ENCODE results near the gene CENPP.

CENPP gene

DNA sequence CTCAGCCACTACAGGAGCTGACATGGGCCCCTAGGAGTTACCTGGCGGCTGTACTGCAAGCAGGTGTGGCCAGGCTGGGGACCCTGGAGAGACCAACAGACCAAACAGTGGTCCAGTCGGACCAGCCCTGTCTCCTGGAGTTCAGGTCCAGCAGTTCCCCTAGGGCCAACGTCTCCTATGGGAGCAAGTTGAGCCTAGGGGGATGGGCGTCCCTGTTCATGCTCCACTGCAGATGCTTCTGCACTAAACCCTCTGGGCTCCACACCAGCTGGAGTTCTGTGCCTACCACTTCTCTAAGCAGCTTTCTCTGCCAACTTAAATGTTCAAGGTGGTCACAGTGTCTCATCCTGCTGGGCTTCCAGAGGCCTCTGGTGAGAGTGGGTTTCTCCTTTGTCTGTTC, 119.1 kb downstream of the CENPP start:
- no peaks in the 10 kb centered on the region for H3K79me2 ChIP-seq (ENCODE audit: low read length)
- H3K4me2 ChIP-seq (ENCODE audit: low read length) = no peak overlapping the region
- no peaks in the 10 kb centered on the region for H3K36me3 ChIP-seq (replicated peaks; ENCODE audit: low read depth, low read length)
- TF ChIP-seq, protein P1, sequence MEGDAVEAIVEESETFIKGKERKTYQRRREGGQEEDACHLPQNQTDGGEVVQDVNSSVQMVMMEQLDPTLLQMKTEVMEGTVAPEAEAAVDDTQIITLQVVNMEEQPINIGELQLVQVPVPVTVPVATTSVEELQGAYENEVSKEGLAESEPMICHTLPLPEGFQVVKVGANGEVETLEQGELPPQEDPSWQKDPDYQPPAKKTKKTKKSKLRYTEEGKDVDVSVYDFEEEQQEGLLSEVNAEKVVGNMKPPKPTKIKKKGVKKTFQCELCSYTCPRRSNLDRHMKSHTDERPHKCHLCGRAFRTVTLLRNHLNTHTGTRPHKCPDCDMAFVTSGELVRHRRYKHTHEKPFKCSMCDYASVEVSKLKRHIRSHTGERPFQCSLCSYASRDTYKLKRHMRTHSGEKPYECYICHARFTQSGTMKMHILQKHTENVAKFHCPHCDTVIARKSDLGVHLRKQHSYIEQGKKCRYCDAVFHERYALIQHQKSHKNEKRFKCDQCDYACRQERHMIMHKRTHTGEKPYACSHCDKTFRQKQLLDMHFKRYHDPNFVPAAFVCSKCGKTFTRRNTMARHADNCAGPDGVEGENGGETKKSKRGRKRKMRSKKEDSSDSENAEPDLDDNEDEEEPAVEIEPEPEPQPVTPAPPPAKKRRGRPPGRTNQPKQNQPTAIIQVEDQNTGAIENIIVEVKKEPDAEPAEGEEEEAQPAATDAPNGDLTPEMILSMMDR (IDR thresholded peaks at IDR 0.05; ENCODE audit: low read depth, low read length) = no peak
- no peak for TF ChIP-seq EZH2phosphoT487 (IDR thresholded peaks at IDR 0.05; ENCODE audit: low read depth)
- no peak overlapping the region for H2AFZ ChIP-seq (ENCODE audit: low read depth, low read length)
- no peak overlapping the region for H3K9ac ChIP-seq (ENCODE audit: low read length)
- H4K20me1 ChIP-seq (ENCODE audit: insufficient read depth, low read length) = no peaks in the 10 kb centered on the region
- no peak overlapping the region for H3K27ac ChIP-seq (ENCODE audit: low read length)
- H3K9me3 ChIP-seq (ENCODE audit: insufficient read depth, low read length) = no peaks in the 10 kb centered on the region
- H3K27me3 ChIP-seq (ENCODE audit: low read depth, low read length) = no peaks in the 10 kb centered on the region
- H3K4me3 ChIP-seq (ENCODE audit: low read length) = no peak overlapping the region
- 0 out of 2 replicates have a peak, but pooled peaks cover 5% of the 10 kb centered on the region for H3K4me1 ChIP-seq (ENCODE audit: low read length)

DNA sequence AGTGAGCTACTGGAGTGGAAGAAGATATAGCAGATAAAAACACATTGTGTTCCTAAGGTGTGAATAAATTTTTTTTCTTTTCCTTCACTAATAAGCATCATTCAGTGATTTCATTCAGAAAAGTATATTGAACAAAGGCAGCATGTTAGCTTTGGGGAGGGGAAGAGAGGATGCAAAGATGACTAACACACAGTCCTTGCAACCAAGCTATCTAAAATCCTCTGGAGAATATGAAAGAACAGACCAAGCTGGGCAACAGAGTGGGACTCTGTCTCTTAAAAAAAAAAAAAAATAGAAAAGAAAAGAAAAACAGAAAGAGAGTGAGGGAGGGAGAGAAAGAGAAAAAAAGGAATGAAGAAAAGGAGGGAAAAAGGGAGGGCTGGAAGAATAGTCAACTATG, 120.8 kb downstream of the CENPP start:
- H3K27me3 ChIP-seq (ENCODE audit: low read depth, low read length) = no peaks in the 10 kb centered on the region
- H3K4me1 ChIP-seq (ENCODE audit: low read length) = no peaks in the 10 kb centered on the region
- no peaks in the 10 kb centered on the region for H4K20me1 ChIP-seq (ENCODE audit: insufficient read depth, low read length)
- H3K4me2 ChIP-seq (ENCODE audit: low read length) = no peak overlapping the region
- no peak overlapping the region for H2AFZ ChIP-seq (ENCODE audit: low read depth, low read length)
- TF ChIP-seq EZH2phosphoT487 (IDR thresholded peaks at IDR 0.05; ENCODE audit: low read depth) = no peak
- H3K4me3 ChIP-seq (ENCODE audit: low read length) = no peak overlapping the region
- H3K79me2 ChIP-seq (ENCODE audit: low read length) = no peaks in the 10 kb centered on the region
- no peaks in the 10 kb centered on the region for H3K36me3 ChIP-seq (replicated peaks; ENCODE audit: low read depth, low read length)
- H3K27ac ChIP-seq (ENCODE audit: low read length) = no peak overlapping the region
- no peaks in the 10 kb centered on the region for H3K9me3 ChIP-seq (ENCODE audit: insufficient read depth, low read length)
- H3K9ac ChIP-seq (ENCODE audit: low read length) = no peak overlapping the region

DNA sequence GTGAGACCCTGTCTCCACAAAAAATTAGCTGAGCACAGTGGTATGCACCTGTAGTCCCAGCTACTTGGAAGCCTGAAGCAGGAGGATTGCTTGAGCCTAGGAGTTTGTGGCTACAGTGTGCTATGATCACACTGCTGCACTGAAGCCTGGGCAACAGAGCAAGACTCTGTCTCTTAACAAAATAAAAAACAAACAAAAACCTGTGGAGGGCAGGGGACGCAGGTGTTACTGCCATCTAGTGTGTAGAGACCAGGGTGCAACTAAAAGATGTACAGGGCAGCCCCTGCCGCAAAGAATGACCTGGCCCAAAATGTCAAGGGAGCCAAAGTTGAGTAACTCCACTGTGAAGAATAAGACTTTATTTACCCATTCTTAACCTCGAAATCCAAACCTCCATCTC, 129.5 kb downstream of the CENPP start:
- H3K79me2 ChIP-seq (ENCODE audit: low read length) = no peaks in the 10 kb centered on the region; the same call in 1 of the 2 replicates
- H3K36me3 ChIP-seq (replicated peaks; ENCODE audit: low read depth, low read length) = no peaks in the 10 kb centered on the region
- no peak overlapping the region for H2AFZ ChIP-seq (ENCODE audit: low read depth, low read length)
- H3K27ac ChIP-seq (ENCODE audit: low read length) = no peak overlapping the region
- TF ChIP-seq EZH2phosphoT487 (IDR thresholded peaks at IDR 0.05; ENCODE audit: low read depth) = no peak
- TF ChIP-seq, protein P1 (IDR thresholded peaks at IDR 0.05; ENCODE audit: low read depth, low read length) = peak; percentile 40
- H3K27me3 ChIP-seq (ENCODE audit: low read depth, low read length) = no peaks in the 10 kb centered on the region
- no peak overlapping the region for H3K4me2 ChIP-seq (ENCODE audit: low read length)
- H3K4me1 ChIP-seq (ENCODE audit: low read length) = no peaks in the 10 kb centered on the region
- H3K9ac ChIP-seq (ENCODE audit: low read length) = no peak overlapping the region
- no peaks in the 10 kb centered on the region for H3K9me3 ChIP-seq (ENCODE audit: insufficient read depth, low read length)
- no peak overlapping the region for H3K4me3 ChIP-seq (ENCODE audit: low read length)
- no peaks in the 10 kb centered on the region for H4K20me1 ChIP-seq (ENCODE audit: insufficient read depth, low read length)

DNA sequence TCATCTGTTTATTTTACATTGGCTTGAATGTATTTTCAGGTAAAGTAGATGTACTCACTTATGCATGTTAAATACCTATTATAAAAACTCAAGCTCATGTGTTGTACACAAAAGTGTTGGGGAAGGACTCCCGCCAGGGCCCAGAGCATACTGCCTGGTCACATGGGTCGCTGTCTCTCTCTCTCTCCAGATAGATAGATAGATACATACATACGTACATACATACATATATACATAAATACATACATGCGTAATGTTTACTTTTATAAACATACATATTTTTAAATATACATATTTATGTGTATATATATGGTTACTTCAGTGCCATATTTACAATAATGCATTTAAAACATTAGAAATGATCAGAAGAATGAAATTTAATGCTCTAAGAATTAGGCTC, 131.8 kb downstream of the CENPP start:
- TF ChIP-seq EZH2phosphoT487 (IDR thresholded peaks at IDR 0.05; ENCODE audit: low read depth) = no peak
- TF ChIP-seq, protein P1 (IDR thresholded peaks at IDR 0.05; ENCODE audit: low read depth, low read length) = no peak
- no peaks in the 10 kb centered on the region for H3K4me1 ChIP-seq (ENCODE audit: low read length)

DNA sequence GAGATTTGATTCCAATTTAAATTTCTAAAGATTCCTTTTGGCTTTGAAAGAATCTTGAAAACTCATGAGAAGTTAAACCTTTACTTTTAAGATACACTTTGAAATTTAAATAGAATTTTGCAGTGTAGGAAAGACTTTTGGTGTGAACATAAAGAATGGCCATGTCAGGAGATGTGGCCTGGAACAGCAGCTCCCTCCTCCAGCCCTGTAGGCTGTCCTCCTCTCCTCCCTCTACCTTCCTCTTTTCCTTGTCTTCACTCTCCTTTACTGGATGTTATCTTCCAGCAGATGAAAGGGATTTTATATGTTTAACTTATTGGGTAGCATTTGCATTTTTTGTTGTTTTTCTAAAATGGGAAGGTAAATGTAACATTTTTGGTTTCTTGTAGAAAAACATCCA, 137.6 kb downstream of the CENPP start:
- H3K9ac ChIP-seq (ENCODE audit: low read length) = no peak overlapping the region
- no peaks in the 10 kb centered on the region for H3K9me3 ChIP-seq (ENCODE audit: insufficient read depth, low read length)
- no peaks in the 10 kb centered on the region for H4K20me1 ChIP-seq (ENCODE audit: insufficient read depth, low read length)
- H3K27me3 ChIP-seq (ENCODE audit: low read depth, low read length) = no peaks in the 10 kb centered on the region
- no peak for TF ChIP-seq EZH2phosphoT487 (IDR thresholded peaks at IDR 0.05; ENCODE audit: low read depth)
- TF ChIP-seq, protein P1 (IDR thresholded peaks at IDR 0.05; ENCODE audit: low read depth, low read length) = no peak
- H2AFZ ChIP-seq (ENCODE audit: low read depth, low read length) = no peak overlapping the region
- H3K27ac ChIP-seq (ENCODE audit: low read length) = no peak overlapping the region
- no peaks in the 10 kb centered on the region for H3K4me1 ChIP-seq (ENCODE audit: low read length)
- no peaks in the 10 kb centered on the region for H3K79me2 ChIP-seq (ENCODE audit: low read length)
- H3K4me2 ChIP-seq (ENCODE audit: low read length) = no peak overlapping the region
- no peak overlapping the region for H3K4me3 ChIP-seq (ENCODE audit: low read length)
- H3K36me3 ChIP-seq (replicated peaks; ENCODE audit: low read depth, low read length) = no peaks in the 10 kb centered on the region

More for the DNA sequence above, 131.8 kb downstream of the CENPP start:
- H3K9ac ChIP-seq (ENCODE audit: low read length) = no peak overlapping the region
- H3K9me3 ChIP-seq (ENCODE audit: insufficient read depth, low read length) = no peaks in the 10 kb centered on the region
- no peaks in the 10 kb centered on the region for H3K27me3 ChIP-seq (ENCODE audit: low read depth, low read length)
- no peak overlapping the region for H2AFZ ChIP-seq (ENCODE audit: low read depth, low read length)
- no peak overlapping the region for H3K27ac ChIP-seq (ENCODE audit: low read length)
- no peak overlapping the region for H3K4me3 ChIP-seq (ENCODE audit: low read length)
- no peak overlapping the region for H3K4me2 ChIP-seq (ENCODE audit: low read length)
- H3K79me2 ChIP-seq (ENCODE audit: low read length) = no peaks in the 10 kb centered on the region; the same call in 1 of the 2 replicates
- no peaks in the 10 kb centered on the region for H3K36me3 ChIP-seq (replicated peaks; ENCODE audit: low read depth, low read length)
- no peaks in the 10 kb centered on the region for H4K20me1 ChIP-seq (ENCODE audit: insufficient read depth, low read length)
